Esophagus muscularis mucosa (tissue), 4 donors: ENCODE results near the gene RDH14. TPM values are rescaled to one million over a fixed set of nuclear protein-coding genes. Genes with fewer than 3 reads are reported as not detected.

Experiments
- DNase-seq: peaks from one replicate; pipeline ENCODE4 v3.0.0-alpha.2; 2017; ENCODE audit errors: extremely low spot score
- H3K27ac ChIP-seq, 4 donors: fragments of 200-600 bp; sonication (generic); replicated peaks in 1 of 4; 1 replicate in 3 of 4; 2 replicates in 1 of 4; pipeline ENCODE4 v1.5.1; 2016 to 2019; ENCODE audit warnings: mild to moderate bottlenecking in 1 of 4
- H3K27me3 ChIP-seq, 4 donors: fragments of 200-600 bp; sonication (generic); one replicate each; pipeline versions ENCODE4 v1.5.1 to v1.6.0; 2016 to 2019
- H3K36me3 ChIP-seq, 4 donors: fragments of 200-600 bp; sonication (generic); one replicate each; pipeline ENCODE4 v1.5.1; 2016 to 2019
- H3K4me1 ChIP-seq, 4 donors: fragments of 200-600 bp; sonication (generic); one replicate each; pipeline ENCODE4 v1.5.1; 2016 to 2019
- H3K4me3 ChIP-seq, 4 donors: fragments of 200-600 bp; sonication (generic); 1 replicate in 2 of 4; 2 replicates in 2 of 4; pipeline ENCODE4 v1.5.1; 2016 to 2019; ENCODE audit warnings: mild to moderate bottlenecking in 4 of 4, moderate library complexity in 1 of 4
- H3K9me3 ChIP-seq, 4 donors: fragments of 200-600 bp; sonication (generic); 1 replicate in 3 of 4; 2 replicates in 1 of 4; pipeline ENCODE4 v1.5.1; 2016 to 2019
- CTCF ChIP-seq, 3 experiments: fragments of 200-600 bp in 2 of 3; fragments of 450-650 bp in 1 of 3; sonication (generic) in 2 of 3; IDR thresholded peaks; one replicate each; pipeline ENCODE4 v1.5.1; 2017 to 2019; ENCODE audit warnings: antibody characterized with exemption in 3 of 3, mild to moderate bottlenecking in 2 of 3, moderate library complexity in 1 of 3
- EP300 ChIP-seq: sonication (generic); formaldehyde crosslinking; IDR thresholded peaks from one replicate; pipeline ENCODE4 v1.6.1; 2017; ENCODE audit warnings: antibody characterized with exemption
- POLR2A ChIP-seq: fragments of 450-650 bp; IDR thresholded peaks from one replicate; pipeline ENCODE4 v1.6.1; 2017; ENCODE audit warnings: antibody characterized with exemption, moderate library complexity, mild to moderate bottlenecking, low read depth
- POLR2AphosphoS5 ChIP-seq, 2 donors: sonication (generic); formaldehyde crosslinking; IDR thresholded peaks; one replicate each; pipeline ENCODE4 v1.6.1; 2017; ENCODE audit warnings: antibody characterized with exemption in 2 of 2
- whole genome bisulfite sequencing: methylation state at CpG from one replicate; pipeline ENCODE4 v1.1.5; 2018; 5-methylcytosine and 5-hydroxymethylcytosine counted together
- intact Hi-C: fragments of 100-400 bp; cut with DNase I; formaldehyde crosslinking; loops from one replicate; pipeline ENCODE4 v1.15.1; 2023
- total RNA-seq, 4 donors: library from RNA; depleted of rRNA; stranded (reverse); fragments of >200 nt; gene quantifications; one replicate each; pipeline versions ENCODE4 v1.1.0 to v1.2.1, GENCODE V29; 2016

RDH14 gene
- total RNA-seq, 4 donors from 2014 or later = 56.9 to 72.2 (median 65.1) TPM

- Histone ChIP-seq H3K9me3 (no peaks in the 10 kb centered on the region), H3K36me3 (peaks cover 0 to 20% (median 11%) of the 10 kb centered on the region in 4 donors), H3K27me3 (no peaks in the 10 kb centered on the region), H3K4me3 (no peak overlapping the region), H3K4me1 (peaks cover 27 to 81% (median 70%) of the 10 kb centered on the region in 4 donors), H3K27ac (peak overlapping the region in 3 of 4 donors; percentile 20 to 48 (median 46))
- DNase-seq = no peak
- intact Hi-C loops = no loop called here
- WGBS = 58% methylated on average over 3 of the region's 3 CpGs
- no peak for TF ChIP-seq CTCF (IDR thresholded peaks at IDR 0.05)
- no peak for TF ChIP-seq POLR2A
Observed at GRCh38 chr2:18552351-18553077, 7.9 kb downstream of the RDH14 start.

- Histone ChIP-seq H3K4me3 (no peak overlapping the region), H3K27me3 (no peaks in the 10 kb centered on the region), H3K27ac (peak overlapping the region in 3 of 4 donors; percentile 19 to 48 (median 20)), H3K4me1 (peaks cover 20 to 78% (median 68%) of the 10 kb centered on the region in 4 donors), H3K36me3 (peaks cover 0 to 20% (median 11%) of the 10 kb centered on the region in 4 donors), H3K9me3 (no peaks in the 10 kb centered on the region)
- 56% methylated on average over 2 of the region's 2 CpGs for WGBS
- TF ChIP-seq CTCF (IDR thresholded peaks at IDR 0.05) (no peak), EP300 (no peak)
- intact Hi-C loops = no loop called here
- DNase-seq = no peak
Observed at GRCh38 chr2:18551623-18552022, 8.8 kb downstream of the RDH14 start.

- WGBS = 86% methylated on average over 1 of the region's 1 CpG
- Histone ChIP-seq H3K36me3 (peaks cover 0 to 20% (median 11%) of the 10 kb centered on the region in 4 donors), H3K4me1 (peaks cover 17 to 78% (median 68%) of the 10 kb centered on the region in 4 donors), H3K27me3 (no peaks in the 10 kb centered on the region), H3K9me3 (no peaks in the 10 kb centered on the region), H3K4me3 (no peak overlapping the region), H3K27ac (peak overlapping the region in 1 of 4 donors; percentile 19)
- TF ChIP-seq POLR2A (no peak), CTCF (IDR thresholded peaks at IDR 0.05) (no peak), EP300 (no peak), POLR2AphosphoS5 (IDR thresholded peaks at IDR 0.05) (no peak)
- intact Hi-C loops = no loop called here
- DNase-seq = no peak
Observed at GRCh38 chr2:18551169-18551568, 9.3 kb downstream of the RDH14 start.

- 90% methylated on average over 2 of the region's 2 CpGs for WGBS
- TF ChIP-seq EP300 (no peak), CTCF (IDR thresholded peaks at IDR 0.05) (no peak), POLR2AphosphoS5 (IDR thresholded peaks at IDR 0.05) (no peak), POLR2A (no peak)
- Histone ChIP-seq H3K4me1 (peaks cover 17 to 77% (median 68%) of the 10 kb centered on the region in 4 donors), H3K27ac (no peak overlapping the region), H3K27me3 (no peaks in the 10 kb centered on the region), H3K9me3 (no peaks in the 10 kb centered on the region), H3K4me3 (no peak overlapping the region), H3K36me3 (peaks cover 0 to 19% (median 9%) of the 10 kb centered on the region in 4 donors)
- intact Hi-C loops = no loop called here
- DNase-seq = no peak
Observed at GRCh38 chr2:18550433-18550832, 10.0 kb downstream of the RDH14 start.
